Measurements from ENCODE around the gene CAPN2. TPM values are rescaled to one million over a fixed set of nuclear protein-coding genes. Genes with fewer than 3 reads are reported as not detected.

The CAPN2 gene
- total and polyA plus RNA-seq, 9 donors = 70.6 to 267 (median 171) TPM

DNA sequence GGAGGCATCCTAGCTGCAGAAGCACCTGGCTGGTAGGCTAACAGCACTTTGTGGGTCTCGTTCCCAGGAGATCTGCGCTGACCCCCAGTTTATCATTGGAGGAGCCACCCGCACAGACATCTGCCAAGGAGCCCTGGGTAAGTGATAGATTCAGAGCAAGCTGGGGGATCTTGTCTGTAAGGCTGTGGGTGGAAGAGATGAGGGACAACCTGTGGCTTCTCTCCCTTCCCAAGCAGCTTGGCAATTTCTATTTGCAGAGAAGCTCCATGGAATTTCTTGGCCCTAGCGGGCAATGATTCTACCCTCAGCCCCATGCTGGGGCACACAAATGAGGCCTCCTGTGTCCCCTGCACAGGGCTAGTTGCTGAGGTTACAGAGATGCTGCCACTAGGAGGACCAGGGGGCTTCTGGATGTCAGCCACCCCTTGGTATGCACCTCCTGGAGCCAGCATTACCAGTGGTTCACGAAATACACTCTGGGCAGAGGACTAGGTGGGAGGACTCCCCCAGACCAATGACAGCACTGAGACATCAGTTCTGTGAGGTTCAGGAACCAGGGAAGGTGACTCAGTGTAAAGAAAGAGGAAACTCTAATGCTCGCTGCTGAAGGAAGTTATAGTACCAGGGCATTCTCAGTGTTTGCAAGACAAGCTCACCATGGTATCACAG is 5.5 kb downstream of the CAPN2 start:
- intact Hi-C loops (cut with DNase I) = loop anchor here in 1 of 4 donors (10.0 kb wide), 1 partner anchor 127 kb away; the partner anchor contains the start of gene TP53BP2
- no peaks in the 10 kb centered on the region for H3K9me3 ChIP-seq
- H3K36me3 ChIP-seq = no peaks in the 10 kb centered on the region
- no peak overlapping the region for H3K27ac ChIP-seq
- no peaks in the 10 kb centered on the region for H3K27me3 ChIP-seq
- H3K4me1 ChIP-seq (ENCODE audit: insufficient read depth) = peaks cover 21% of the 10 kb centered on the region
- H3K4me3 ChIP-seq = no peak overlapping the region
- 89 to 92% (median 89%) methylated on average over 6 of the region's 6 CpGs for WGBS, 3 donors
- no peak for DNase-seq
- no peak for TF ChIP-seq EP300 (IDR thresholded peaks at IDR 0.05)
- TF ChIP-seq, protein P1, sequence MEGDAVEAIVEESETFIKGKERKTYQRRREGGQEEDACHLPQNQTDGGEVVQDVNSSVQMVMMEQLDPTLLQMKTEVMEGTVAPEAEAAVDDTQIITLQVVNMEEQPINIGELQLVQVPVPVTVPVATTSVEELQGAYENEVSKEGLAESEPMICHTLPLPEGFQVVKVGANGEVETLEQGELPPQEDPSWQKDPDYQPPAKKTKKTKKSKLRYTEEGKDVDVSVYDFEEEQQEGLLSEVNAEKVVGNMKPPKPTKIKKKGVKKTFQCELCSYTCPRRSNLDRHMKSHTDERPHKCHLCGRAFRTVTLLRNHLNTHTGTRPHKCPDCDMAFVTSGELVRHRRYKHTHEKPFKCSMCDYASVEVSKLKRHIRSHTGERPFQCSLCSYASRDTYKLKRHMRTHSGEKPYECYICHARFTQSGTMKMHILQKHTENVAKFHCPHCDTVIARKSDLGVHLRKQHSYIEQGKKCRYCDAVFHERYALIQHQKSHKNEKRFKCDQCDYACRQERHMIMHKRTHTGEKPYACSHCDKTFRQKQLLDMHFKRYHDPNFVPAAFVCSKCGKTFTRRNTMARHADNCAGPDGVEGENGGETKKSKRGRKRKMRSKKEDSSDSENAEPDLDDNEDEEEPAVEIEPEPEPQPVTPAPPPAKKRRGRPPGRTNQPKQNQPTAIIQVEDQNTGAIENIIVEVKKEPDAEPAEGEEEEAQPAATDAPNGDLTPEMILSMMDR (IDR thresholded peaks at IDR 0.05) = no peak

GRCh38 chr1:223718850-223719249 is 6.5 kb downstream of the CAPN2 start:
- WGBS, 3 donors = 50 to 67% (median 67%) methylated on average over 5 of the region's 5 CpGs
- no peak overlapping the region for H3K4me3 ChIP-seq
- intact Hi-C loops (cut with DNase I) = loop anchor here in 1 of 4 donors (10.0 kb wide), 1 partner anchor 126 kb away; the partner anchor contains the start of gene TP53BP2
- H3K9me3 ChIP-seq = no peaks in the 10 kb centered on the region
- no peak for DNase-seq
- no peak for TF ChIP-seq POLR2A (IDR thresholded peaks at IDR 0.05)
- TF ChIP-seq EP300 (IDR thresholded peaks at IDR 0.05) = no peak
- TF ChIP-seq, protein P1 (IDR thresholded peaks at IDR 0.05) = no peak
- H3K4me1 ChIP-seq (ENCODE audit: insufficient read depth) = peaks cover 16% of the 10 kb centered on the region
- no peak overlapping the region for H3K27ac ChIP-seq
- no peaks in the 10 kb centered on the region for H3K36me3 ChIP-seq
- H3K27me3 ChIP-seq = no peaks in the 10 kb centered on the region

- 18 to 24% (median 22%) methylated on average over 4 of the region's 4 CpGs for WGBS, 3 donors
- intact Hi-C loops (cut with DNase I) = no loop called here
- peak in 2 of 5 donors; percentile 50 to 65 for DNase-seq
- peaks cover 15% of the 10 kb centered on the region for H3K4me1 ChIP-seq (ENCODE audit: insufficient read depth)
- H3K4me3 ChIP-seq = no peak overlapping the region
- H3K36me3 ChIP-seq = no peaks in the 10 kb centered on the region
- H3K27ac ChIP-seq = peak overlapping the region in 1 of 2 donors; percentile 55
- TF ChIP-seq, protein P1 (IDR thresholded peaks at IDR 0.05) = no peak
- TF ChIP-seq POLR2A (IDR thresholded peaks at IDR 0.05) = no peak
- no peak for TF ChIP-seq EP300 (IDR thresholded peaks at IDR 0.05)
- H3K9me3 ChIP-seq = no peaks in the 10 kb centered on the region
- no peaks in the 10 kb centered on the region for H3K27me3 ChIP-seq
Measured at GRCh38 chr1:223720971-223721591, 8.7 kb downstream of the CAPN2 start.

GRCh38 chr1:223721658-223722607 is 9.6 kb downstream of the CAPN2 start:
- H3K27ac ChIP-seq = peak overlapping the region in 1 of 2 donors; percentile 55
- WGBS, 3 donors = 52 to 54% (median 53%) methylated on average over 5 of the region's 5 CpGs
- no peaks in the 10 kb centered on the region for H3K27me3 ChIP-seq
- H3K9me3 ChIP-seq = no peaks in the 10 kb centered on the region
- peaks cover 18% of the 10 kb centered on the region for H3K4me1 ChIP-seq (ENCODE audit: insufficient read depth)
- no peak for DNase-seq
- no peak overlapping the region for H3K4me3 ChIP-seq
- TF ChIP-seq, protein P1 (IDR thresholded peaks at IDR 0.05) = no peak
- no peak for TF ChIP-seq EP300 (IDR thresholded peaks at IDR 0.05)
- no peak for TF ChIP-seq POLR2A (IDR thresholded peaks at IDR 0.05)
- intact Hi-C loops (cut with DNase I) = no loop called here
- H3K36me3 ChIP-seq = no peaks in the 10 kb centered on the region
